ENCODE measurements around the gene MCL1. TPM values are rescaled to one million over a fixed set of nuclear protein-coding genes. Genes with fewer than 3 reads are reported as not detected.

The MCL1 gene
- total RNA-seq, 2 donors from 2014 or later, result 199 to 333 TPM

- peaks cover 5 to 9% of the 10 kb centered on the region in 2 donors for H3K27me3 Mint-ChIP-seq
- H3K4me1 Mint-ChIP-seq (ENCODE audit: low read depth in 2 of 2), result peaks cover 4 to 6% of the 10 kb centered on the region in 2 donors
- DNase-seq (ENCODE audit: low spot score), result peak; percentile 22
- no peak overlapping the region for H3K4me3 Mint-ChIP-seq
- H3K27ac Mint-ChIP-seq, result no peak overlapping the region
- ATAC-seq, result no peak
- H3K9me3 Mint-ChIP-seq, result no peaks in the 10 kb centered on the region
- H3K36me3 Mint-ChIP-seq, result no peaks in the 10 kb centered on the region
Measured at GRCh38 chr1:150543500-150544143, 35.8 kb downstream of the MCL1 start.

- no peaks in the 10 kb centered on the region for H3K27me3 Mint-ChIP-seq
- no peak overlapping the region for H3K4me3 Mint-ChIP-seq
- no peaks in the 10 kb centered on the region for H3K36me3 Mint-ChIP-seq
- peak; percentile 40 for DNase-seq (ENCODE audit: low spot score)
- no peak for ATAC-seq
- H3K4me1 Mint-ChIP-seq (ENCODE audit: low read depth in 2 of 2), result no peaks in the 10 kb centered on the region
- no peaks in the 10 kb centered on the region for H3K9me3 Mint-ChIP-seq
- H3K27ac Mint-ChIP-seq, result no peak overlapping the region
Measured at GRCh38 chr1:150537732-150538684, 41.4 kb downstream of the MCL1 start.

GRCh38 chr1:150536836-150537731, 42.3 kb downstream of the MCL1 start:
- H3K4me3 Mint-ChIP-seq, result no peak overlapping the region
- H3K27ac Mint-ChIP-seq, result no peak overlapping the region
- no peaks in the 10 kb centered on the region for H3K9me3 Mint-ChIP-seq
- no peak for ATAC-seq
- peaks cover 0 to 4% of the 10 kb centered on the region in 2 donors for H3K4me1 Mint-ChIP-seq (ENCODE audit: low read depth in 2 of 2)
- H3K36me3 Mint-ChIP-seq, result no peaks in the 10 kb centered on the region
- H3K27me3 Mint-ChIP-seq, result no peaks in the 10 kb centered on the region
- DNase-seq (ENCODE audit: low spot score), result peak; percentile 47

- Mint-ChIP-seq H3K36me3 (no peaks in the 10 kb centered on the region), H3K4me3 (no peak overlapping the region), H3K27me3 (no peaks in the 10 kb centered on the region), H3K4me1 (ENCODE audit: low read depth in 2 of 2) (peaks cover 0 to 4% of the 10 kb centered on the region in 2 donors), H3K9me3 (no peaks in the 10 kb centered on the region), H3K27ac (no peak overlapping the region)
- no peak for ATAC-seq
- peak; percentile 53 for DNase-seq (ENCODE audit: low spot score)
Measured at GRCh38 chr1:150535511-150536287, 43.7 kb downstream of the MCL1 start.

- H3K4me1 Mint-ChIP-seq (ENCODE audit: low read depth in 2 of 2), result peaks cover 0 to 4% of the 10 kb centered on the region in 2 donors
- H3K36me3 Mint-ChIP-seq, result no peaks in the 10 kb centered on the region
- ATAC-seq, result no peak
- H3K27ac Mint-ChIP-seq, result no peak overlapping the region
- H3K4me3 Mint-ChIP-seq, result no peak overlapping the region
- no peaks in the 10 kb centered on the region for H3K27me3 Mint-ChIP-seq
- peak; percentile 12 for DNase-seq (ENCODE audit: low spot score)
- no peaks in the 10 kb centered on the region for H3K9me3 Mint-ChIP-seq
Measured at GRCh38 chr1:150534002-150534401, 45.4 kb downstream of the MCL1 start.

- ATAC-seq (no peak), DNase-seq (ENCODE audit: low spot score) (no peak)
- no peak overlapping the region for H3K4me3 Mint-ChIP-seq
- no peaks in the 10 kb centered on the region for H3K27me3 Mint-ChIP-seq
- H3K27ac Mint-ChIP-seq, result no peak overlapping the region
- peaks cover 0 to 4% of the 10 kb centered on the region in 2 donors for H3K4me1 Mint-ChIP-seq (ENCODE audit: low read depth in 2 of 2)
- H3K36me3 Mint-ChIP-seq, result no peaks in the 10 kb centered on the region
- no peaks in the 10 kb centered on the region for H3K9me3 Mint-ChIP-seq
Measured at GRCh38 chr1:150532860-150533259, 46.5 kb downstream of the MCL1 start.

GRCh38 chr1:150530491-150531159, 48.8 kb downstream of the MCL1 start:
- H3K9me3 Mint-ChIP-seq, result no peaks in the 10 kb centered on the region
- H3K27me3 Mint-ChIP-seq, result no peaks in the 10 kb centered on the region
- H3K4me1 Mint-ChIP-seq (ENCODE audit: low read depth in 2 of 2), result peaks cover 0 to 4% of the 10 kb centered on the region in 2 donors
- no peak overlapping the region for H3K4me3 Mint-ChIP-seq
- DNase-seq (ENCODE audit: low spot score), result peak; percentile 46
- ATAC-seq, result no peak
- H3K36me3 Mint-ChIP-seq, result no peaks in the 10 kb centered on the region
- no peak overlapping the region for H3K27ac Mint-ChIP-seq

GRCh38 chr1:150529017-150529416, 50.4 kb downstream of the MCL1 start:
- no peak for DNase-seq (ENCODE audit: low spot score)
- H3K4me3 Mint-ChIP-seq, result no peak overlapping the region
- peaks cover 0 to 4% of the 10 kb centered on the region in 2 donors for H3K4me1 Mint-ChIP-seq (ENCODE audit: low read depth in 2 of 2)
- H3K27me3 Mint-ChIP-seq, result no peaks in the 10 kb centered on the region
- no peak for ATAC-seq
- H3K36me3 Mint-ChIP-seq, result no peaks in the 10 kb centered on the region
- no peak overlapping the region for H3K27ac Mint-ChIP-seq
- no peaks in the 10 kb centered on the region for H3K9me3 Mint-ChIP-seq

- Mint-ChIP-seq H3K36me3 (no peaks in the 10 kb centered on the region), H3K9me3 (no peaks in the 10 kb centered on the region), H3K27ac (no peak overlapping the region), H3K27me3 (no peaks in the 10 kb centered on the region), H3K4me1 (ENCODE audit: low read depth in 2 of 2) (peaks cover 0 to 4% of the 10 kb centered on the region in 2 donors), H3K4me3 (no peak overlapping the region)
- peak; percentile 8 for DNase-seq (ENCODE audit: low spot score)
- ATAC-seq, result no peak
Measured at GRCh38 chr1:150528196-150528595, 51.2 kb downstream of the MCL1 start.

GRCh38 chr1:150525348-150525747, 54.1 kb downstream of the MCL1 start:
- peak; percentile 3 for DNase-seq (ENCODE audit: low spot score)
- Mint-ChIP-seq H3K27me3 (no peaks in the 10 kb centered on the region), H3K27ac (no peak overlapping the region), H3K9me3 (no peaks in the 10 kb centered on the region), H3K4me3 (no peak overlapping the region), H3K4me1 (ENCODE audit: low read depth in 2 of 2) (no peaks in the 10 kb centered on the region), H3K36me3 (no peaks in the 10 kb centered on the region)
- ATAC-seq, result no peak

All from natural killer cell treated with Interleukin-12 subunit alpha and Interleukin-12 subunit beta and Interleukin-15 and Interleukin-18, amount 100 ng/mL, for 72 hours (primary cell).